ENCODE measurements around the gene SLC15A3. TPM values are rescaled to one million over a fixed set of nuclear protein-coding genes. Genes with fewer than 3 reads are reported as not detected.

Gene SLC15A3
- polyA plus RNA-seq, 1 of the 3 experiments (the other 2 are of a cell fraction), result not detected

- Histone ChIP-seq H3K4me3 (ENCODE audit: low read depth in 2 of 2, low read length in 1 of 2) (no peak overlapping the region), H3K9ac (no peak overlapping the region), H3K27me3 (ENCODE audit: insufficient read depth) (peaks cover 4% of the 10 kb centered on the region; the same call in 1 of the 2 replicates), H3K79me2 (ENCODE audit: insufficient read depth) (no peaks in the 10 kb centered on the region), H4K20me1 (ENCODE audit: insufficient read depth) (no peaks in the 10 kb centered on the region), H3F3A (replicated peaks; ENCODE audit: insufficient read depth) (no peaks in the 10 kb centered on the region), H3K9me3 (no peaks in the 10 kb centered on the region), H2AFZ (ENCODE audit: low read depth) (no peak overlapping the region), H3K36me3 (replicated peaks in 1 of 2; ENCODE audit: control insufficient read depth in 1 of 2, insufficient read depth in 2 of 2, low read length in 1 of 2) (no peaks in the 10 kb centered on the region), H3K4me1 (ENCODE audit: control insufficient read depth in 1 of 2, insufficient read depth in 2 of 2, low read depth in 1 of 2, low read length in 1 of 2) (peaks cover 0 to 12% of the 10 kb centered on the region in 2 experiments; a peak in 1 of 4 replicates), H3K9me2 (no peaks in the 10 kb centered on the region), H3K4me2 (no peak overlapping the region), H3K27ac (ENCODE audit: low read depth in 2 of 2, low read length in 1 of 2) (no peak overlapping the region)
- ChIA-PET POLR2A (no interaction called here), CTCF (no interaction called here)
- no peak for DNase-seq
- WGBS (ENCODE audit: low lambda C conversion rate), result 64% methylated on average over 6 of the region's 15 CpGs
- TF ChIP-seq GABPA (IDR thresholded peaks at IDR 0.05; ENCODE audit: low read depth) (no peak), TEAD4 (IDR thresholded peaks at IDR 0.05; ENCODE audit: borderline replicate concordance, insufficient read depth) (no peak), NFIC (IDR thresholded peaks at IDR 0.05; ENCODE audit: borderline replicate concordance) (no peak), FOSL2 (IDR thresholded peaks at IDR 0.05; ENCODE audit: borderline replicate concordance, low read depth) (no peak), MXI1 (IDR thresholded peaks at IDR 0.05; ENCODE audit: low read depth, low read length) (no peak), CTCF (IDR thresholded peaks at IDR 0.05) (no peak), USF2 (IDR thresholded peaks at IDR 0.05; ENCODE audit: borderline replicate concordance, low read depth, low read length) (no peak), TCF12 (IDR thresholded peaks at IDR 0.05) (no peak), EZH2phosphoT487 (IDR thresholded peaks at IDR 0.05; ENCODE audit: borderline replicate concordance, low read depth) (no peak), SIN3A (IDR thresholded peaks at IDR 0.05; ENCODE audit: borderline replicate concordance, low read depth, low read length) (no peak), CHD2 (IDR thresholded peaks at IDR 0.05; ENCODE audit: low read length, partially characterized antibody) (no peak), RAD21 (IDR thresholded peaks at IDR 0.05; ENCODE audit: low read length) (no peak), RCOR1 (IDR thresholded peaks at IDR 0.05; ENCODE audit: low read length) (no peak), NRF1 (IDR thresholded peaks at IDR 0.05; ENCODE audit: low read depth, low read length) (no peak), SMC3 (IDR thresholded peaks at IDR 0.05; ENCODE audit: low read depth, low read length) (no peak), USF1 (IDR thresholded peaks at IDR 0.05; ENCODE audit: borderline replicate concordance, low read depth) (no peak), ELF1 (IDR thresholded peaks at IDR 0.05) (no peak), REST (IDR thresholded peaks at IDR 0.05; ENCODE audit: low read depth, low read length) (no peak), MAX (IDR thresholded peaks at IDR 0.05; ENCODE audit: low read depth) (no peak)
These were observed 20.4 kb upstream of the SLC15A3 start for GRCh38 chr11:60972182-60973030.

Data from SK-N-SH (cell line).